ENCODE measurements around the gene EDC4. TPM values are rescaled to one million over a fixed set of nuclear protein-coding genes. Genes with fewer than 3 reads are reported as not detected.
A peak's percentile ranks its signal among the peaks of the same experiment; 100 is the strongest.

The EDC4 gene
- polyA plus RNA-seq, 2 of the 4 experiments (the other 2 are of a cell fraction): 21.0 to 54.9 TPM

GRCh38 chr16:67833415-67834241 is 39.2 kb upstream of the EDC4 start:
- peak; percentile 23 for FAIRE-seq
- Histone ChIP-seq H3K4me3 (peak overlapping the region; percentile 79), H3K4me1 (peaks cover 6% of the 10 kb centered on the region; the same call in 1 of the 3 replicates), H3K4me2 (peak overlapping the region; percentile 96), H3K9me3 (no peaks in the 10 kb centered on the region), H3K27ac (peak overlapping the region; percentile 79 to 91)
- 2% methylated on average over 27 of the region's 49 CpGs for WGBS (ENCODE audit: missing lambda C conversion rate)
- ATAC-seq: peak; percentile 99
- POLR2A ChIA-PET: interaction anchor here (0.8 to 1.2 kb wide), 5 partner anchors 12 to 114 kb away, joined by 3 to 6 read pairs (median 4); partner anchors contain the start of genes GFOD2, RANBP10 and TSNAXIP1
- CTCF ChIA-PET: interaction anchor here (0.8 to 15.0 kb wide), 5 partner anchors 10 to 95 kb away, joined by 4 to 187 read pairs (median 8); no protein-coding TSS in a partner anchor
- DNase-seq (ENCODE audit: low read depth in 1 of 2, low spot score in 1 of 2): peak; percentile 86 to 97
- TF ChIP-seq EP300 (IDR thresholded peaks at IDR 0.05) (no peak), MAZ (IDR thresholded peaks at IDR 0.05; ENCODE audit: borderline replicate concordance, low read depth, low read length) (no peak), E2F6 (IDR thresholded peaks at IDR 0.05; ENCODE audit: borderline replicate concordance, low read depth) (peak; percentile 72; the same call in 1 of the 2 replicates), ZFP36 (IDR thresholded peaks at IDR 0.05; ENCODE audit: borderline replicate concordance, partially characterized antibody) (no peak), MAFK (IDR thresholded peaks at IDR 0.05; ENCODE audit: partially characterized antibody) (no peak), MAX (IDR thresholded peaks at IDR 0.05) (peak; percentile 73), FOXS1 (CRISPR knock-in tag; IDR thresholded peaks at IDR 0.05) (no peak), BHLHE40 (IDR thresholded peaks at IDR 0.05; ENCODE audit: low read depth, low read length) (no peak), RAD21 (conservative IDR thresholded peaks at IDR 0.05 in 1 of 2, IDR thresholded peaks at IDR 0.05 in 1 of 2) (no peak), ESRRA (IDR thresholded peaks at IDR 0.05; ENCODE audit: borderline replicate concordance, low read length) (no peak), CBX8 (IDR thresholded peaks at IDR 0.05) (no peak), CHD4 (IDR thresholded peaks at IDR 0.05; ENCODE audit: borderline replicate concordance) (no peak), CBX2 (IDR thresholded peaks at IDR 0.05; ENCODE audit: borderline replicate concordance, low read depth) (no peak), EHMT2 (IDR thresholded peaks at IDR 0.05; ENCODE audit: low read depth) (no peak), HEYL (CRISPR knock-in tag; IDR thresholded peaks at IDR 0.05) (no peak), RARB (CRISPR knock-in tag; IDR thresholded peaks at IDR 0.05) (no peak), HDAC2 (IDR thresholded peaks at IDR 0.05) (no peak), FOSL2 (IDR thresholded peaks at IDR 0.05) (no peak), FOSL2 (CRISPR knock-in tag; IDR thresholded peaks at IDR 0.05) (no peak), SREBF2 (IDR thresholded peaks at IDR 0.05) (no peak), CHD2 (IDR thresholded peaks at IDR 0.05; ENCODE audit: low read length, partially characterized antibody) (peak; percentile 98), NFE2L2 (conservative IDR thresholded peaks at IDR 0.05; ENCODE audit: low read length) (no peak), RCOR1 (IDR thresholded peaks at IDR 0.05; ENCODE audit: low read depth, low read length) (no peak), ZSCAN20 (CRISPR knock-in tag; IDR thresholded peaks at IDR 0.05) (no peak), NR3C1 (IDR thresholded peaks at IDR 0.05) (no peak), RFX5 (IDR thresholded peaks at IDR 0.05) (no peak), NPAS2 (CRISPR knock-in tag; IDR thresholded peaks at IDR 0.05; ENCODE audit: borderline replicate concordance) (no peak), CTCF (IDR thresholded peaks at IDR 0.05) (no peak), JUN (IDR thresholded peaks at IDR 0.05) (peak in 1 of 2 experiments; percentile 42; a peak in 1 of 5 replicates), HOXB13 (CRISPR knock-in tag; IDR thresholded peaks at IDR 0.05; ENCODE audit: low read depth) (no peak)
- TF ChIP-seq, protein P1, sequence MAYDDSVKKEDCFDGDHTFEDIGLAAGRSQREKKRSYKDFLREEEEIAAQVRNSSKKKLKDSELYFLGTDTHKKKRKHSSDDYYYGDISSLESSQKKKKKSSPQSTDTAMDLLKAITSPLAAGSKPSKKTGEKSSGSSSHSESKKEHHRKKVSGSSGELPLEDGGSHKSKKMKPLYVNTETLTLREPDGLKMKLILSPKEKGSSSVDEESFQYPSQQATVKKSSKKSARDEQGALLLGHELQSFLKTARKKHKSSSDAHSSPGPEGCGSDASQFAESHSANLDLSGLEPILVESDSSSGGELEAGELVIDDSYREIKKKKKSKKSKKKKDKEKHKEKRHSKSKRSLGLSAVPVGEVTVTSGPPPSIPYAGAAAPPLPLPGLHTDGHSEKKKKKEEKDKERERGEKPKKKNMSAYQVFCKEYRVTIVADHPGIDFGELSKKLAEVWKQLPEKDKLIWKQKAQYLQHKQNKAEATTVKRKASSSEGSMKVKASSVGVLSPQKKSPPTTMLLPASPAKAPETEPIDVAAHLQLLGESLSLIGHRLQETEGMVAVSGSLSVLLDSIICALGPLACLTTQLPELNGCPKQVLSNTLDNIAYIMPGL (CRISPR knock-in tag; IDR thresholded peaks at IDR 0.05; ENCODE audit: borderline replicate concordance): no peak
- TF ChIP-seq, protein P2, sequence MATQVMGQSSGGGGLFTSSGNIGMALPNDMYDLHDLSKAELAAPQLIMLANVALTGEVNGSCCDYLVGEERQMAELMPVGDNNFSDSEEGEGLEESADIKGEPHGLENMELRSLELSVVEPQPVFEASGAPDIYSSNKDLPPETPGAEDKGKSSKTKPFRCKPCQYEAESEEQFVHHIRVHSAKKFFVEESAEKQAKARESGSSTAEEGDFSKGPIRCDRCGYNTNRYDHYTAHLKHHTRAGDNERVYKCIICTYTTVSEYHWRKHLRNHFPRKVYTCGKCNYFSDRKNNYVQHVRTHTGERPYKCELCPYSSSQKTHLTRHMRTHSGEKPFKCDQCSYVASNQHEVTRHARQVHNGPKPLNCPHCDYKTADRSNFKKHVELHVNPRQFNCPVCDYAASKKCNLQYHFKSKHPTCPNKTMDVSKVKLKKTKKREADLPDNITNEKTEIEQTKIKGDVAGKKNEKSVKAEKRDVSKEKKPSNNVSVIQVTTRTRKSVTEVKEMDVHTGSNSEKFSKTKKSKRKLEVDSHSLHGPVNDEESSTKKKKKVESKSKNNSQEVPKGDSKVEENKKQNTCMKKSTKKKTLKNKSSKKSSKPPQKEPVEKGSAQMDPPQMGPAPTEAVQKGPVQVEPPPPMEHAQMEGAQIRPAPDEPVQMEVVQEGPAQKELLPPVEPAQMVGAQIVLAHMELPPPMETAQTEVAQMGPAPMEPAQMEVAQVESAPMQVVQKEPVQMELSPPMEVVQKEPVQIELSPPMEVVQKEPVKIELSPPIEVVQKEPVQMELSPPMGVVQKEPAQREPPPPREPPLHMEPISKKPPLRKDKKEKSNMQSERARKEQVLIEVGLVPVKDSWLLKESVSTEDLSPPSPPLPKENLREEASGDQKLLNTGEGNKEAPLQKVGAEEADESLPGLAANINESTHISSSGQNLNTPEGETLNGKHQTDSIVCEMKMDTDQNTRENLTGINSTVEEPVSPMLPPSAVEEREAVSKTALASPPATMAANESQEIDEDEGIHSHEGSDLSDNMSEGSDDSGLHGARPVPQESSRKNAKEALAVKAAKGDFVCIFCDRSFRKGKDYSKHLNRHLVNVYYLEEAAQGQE (IDR thresholded peaks at IDR 0.05): peak; percentile 96
- TF ChIP-seq, protein P3, sequence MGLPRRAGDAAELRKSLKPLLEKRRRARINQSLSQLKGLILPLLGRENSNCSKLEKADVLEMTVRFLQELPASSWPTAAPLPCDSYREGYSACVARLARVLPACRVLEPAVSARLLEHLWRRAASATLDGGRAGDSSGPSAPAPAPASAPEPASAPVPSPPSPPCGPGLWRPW (IDR thresholded peaks at IDR 0.05): no peak

Measured in A549 (cell line).